SK-N-SH treated with all-trans-retinoic acid at 6 μM for 48 hours (cell line): Measurements from ENCODE around the gene NBAS.

Experiments used
- ATAC-seq: fragments of 200-7000 bp; cut with Tn5 transposase; 3 replicates; pipeline ENCODE4 v1.9.1; 2020; ENCODE audit warnings: mild to moderate bottlenecking, moderate library complexity
- ARNTL ChIP-seq: fragments of 450-650 bp; formaldehyde crosslinking; IDR thresholded peaks from 2 replicates; pipeline ENCODE4 v1.5.0; 2020; ENCODE audit warnings: low read depth, mild to moderate bottlenecking, moderate library complexity, borderline replicate concordance
- BACH2 ChIP-seq: fragments of 250-450 bp; sonication (Bioruptor Pico); IDR thresholded peaks from 2 replicates; pipeline ENCODE4 v1.9.0; 2021; ENCODE audit warnings: mild to moderate bottlenecking, borderline replicate concordance
- CSDC2 ChIP-seq: fragments of 250-450 bp; sonication (Bioruptor Pico); IDR thresholded peaks from 2 replicates; pipeline ENCODE4 v1.5.0; 2020; ENCODE audit warnings: mild to moderate bottlenecking, moderate library complexity
- ESRRG ChIP-seq: fragments of 250-450 bp; sonication (Bioruptor Pico); IDR thresholded peaks from 2 replicates; pipeline ENCODE4 v1.6.1; 2021; ENCODE audit warnings: mild to moderate bottlenecking
- GLIS3 ChIP-seq: fragments of 250-450 bp; sonication (Bioruptor Pico); IDR thresholded peaks from 2 replicates; pipeline ENCODE4 v1.5.0; 2020; ENCODE audit warnings: mild to moderate bottlenecking, moderate library complexity
- ISL1 ChIP-seq: fragments of 250-450 bp; sonication (Bioruptor Pico); IDR thresholded peaks from 2 replicates; pipeline ENCODE4 v2.1.2; 2022; ENCODE audit warnings: mild to moderate bottlenecking, moderate library complexity
- OSR1 ChIP-seq: fragments of 250-450 bp; sonication (Bioruptor Pico); IDR thresholded peaks from 2 replicates; pipeline ENCODE4 v1.8.0; 2022; ENCODE audit warnings: moderate library complexity, mild to moderate bottlenecking, inconsistent platforms
- PATZ1 ChIP-seq: fragments of 250-450 bp; sonication (Bioruptor Pico); IDR thresholded peaks from 2 replicates; pipeline ENCODE4 v1.8.0; 2020; ENCODE audit warnings: mild to moderate bottlenecking, moderate library complexity, borderline replicate concordance
- POU6F1 ChIP-seq: fragments of 250-450 bp; sonication (Bioruptor Pico); IDR thresholded peaks from 2 replicates; pipeline ENCODE4 v1.8.0; 2021; ENCODE audit warnings: low read depth, mild to moderate bottlenecking, moderate library complexity, borderline replicate concordance
- PPARA ChIP-seq: fragments of 250-450 bp; sonication (Bioruptor Pico); IDR thresholded peaks from 2 replicates; pipeline ENCODE4 v1.5.0; 2020; ENCODE audit warnings: mild to moderate bottlenecking, borderline replicate concordance
- RARB ChIP-seq: fragments of 250-450 bp; sonication (Bioruptor Pico); IDR thresholded peaks from 2 replicates; pipeline ENCODE4 v1.8.0; 2021; ENCODE audit warnings: mild to moderate bottlenecking, moderate library complexity
- SNAI2 ChIP-seq: fragments of 250-450 bp; sonication (Bioruptor Pico); IDR thresholded peaks from 2 replicates; pipeline ENCODE4 v1.5.0; 2020; ENCODE audit warnings: mild to moderate bottlenecking, moderate library complexity
- TCF4 ChIP-seq: fragments of 250-450 bp; sonication (Bioruptor Pico); IDR thresholded peaks from 2 replicates; pipeline ENCODE4 v1.8.0; 2021; ENCODE audit warnings: mild to moderate bottlenecking, moderate library complexity, borderline replicate concordance
- TOX ChIP-seq: fragments of 250-450 bp; sonication (Bioruptor Pico); IDR thresholded peaks from 2 replicates; pipeline ENCODE4 v1.8.0; 2021; ENCODE audit warnings: mild to moderate bottlenecking, moderate library complexity, borderline replicate concordance
- ZC3H10 ChIP-seq: fragments of 250-450 bp; sonication (Bioruptor Pico); IDR thresholded peaks from 2 replicates; pipeline ENCODE4 v1.5.1; 2021; ENCODE audit warnings: mild to moderate bottlenecking, moderate library complexity
- ZFP3 ChIP-seq: fragments of 250-450 bp; sonication (Bioruptor Pico); IDR thresholded peaks from 2 replicates; pipeline ENCODE4 v1.5.0; 2020; ENCODE audit warnings: mild to moderate bottlenecking, moderate library complexity
- ZFP30 ChIP-seq: fragments of 450-650 bp; formaldehyde crosslinking; IDR thresholded peaks from 2 replicates; pipeline ENCODE4 v1.5.0; 2022; ENCODE audit warnings: mild to moderate bottlenecking, moderate library complexity
- ZNF565 ChIP-seq: fragments of 450-650 bp; formaldehyde crosslinking; conservative IDR thresholded peaks from 2 replicates; pipeline ENCODE4 v1.5.0; 2020; ENCODE audit warnings: low read depth, mild to moderate bottlenecking, moderate library complexity
- ZNF70 ChIP-seq: fragments of 450-650 bp; formaldehyde crosslinking; IDR thresholded peaks from 2 replicates; pipeline ENCODE4 v1.5.0; 2020; ENCODE audit warnings: mild to moderate bottlenecking, moderate library complexity
- ZNF8 ChIP-seq: fragments of 450-650 bp; formaldehyde crosslinking; IDR thresholded peaks from 2 replicates; pipeline ENCODE4 v1.5.0; 2020; ENCODE audit warnings: mild to moderate bottlenecking, moderate library complexity
- TF ChIP-seq, protein P1 (sequence below): fragments of 250-450 bp; sonication (Bioruptor Pico); IDR thresholded peaks from 2 replicates; pipeline ENCODE4 v1.5.1; 2021; ENCODE audit warnings: mild to moderate bottlenecking, moderate library complexity
- TF ChIP-seq, protein P2 (sequence below): fragments of 250-450 bp; sonication (Bioruptor Pico); IDR thresholded peaks from 2 replicates; pipeline ENCODE4 v1.5.1; 2020; ENCODE audit warnings: low read depth, mild to moderate bottlenecking, moderate library complexity

The NBAS gene

DNA sequence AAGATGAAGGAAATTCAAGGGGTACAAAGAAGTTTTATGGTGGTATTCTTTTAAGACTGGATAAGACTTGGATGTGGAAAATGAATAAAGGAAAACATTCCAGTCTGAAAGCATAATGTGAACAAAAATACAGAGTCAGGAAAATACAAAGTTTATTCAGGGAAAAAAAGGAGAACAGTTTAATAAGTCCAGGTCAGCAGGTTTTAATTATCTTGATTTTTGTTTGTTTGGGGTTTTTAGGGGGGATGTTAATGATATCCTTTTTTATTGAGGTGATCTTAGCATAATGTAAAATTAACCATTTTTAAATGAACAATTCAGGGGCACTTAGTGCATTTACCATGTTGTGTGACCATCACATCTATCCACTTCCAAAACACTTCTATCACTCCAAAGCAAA lies 80.6 kb downstream of the NBAS start (continued):
- TF ChIP-seq PATZ1 (CRISPR knock-in tag): no peak
- TF ChIP-seq ARNTL (CRISPR knock-in tag): no peak
- no peak for TF ChIP-seq SNAI2 (CRISPR knock-in tag)

DNA sequence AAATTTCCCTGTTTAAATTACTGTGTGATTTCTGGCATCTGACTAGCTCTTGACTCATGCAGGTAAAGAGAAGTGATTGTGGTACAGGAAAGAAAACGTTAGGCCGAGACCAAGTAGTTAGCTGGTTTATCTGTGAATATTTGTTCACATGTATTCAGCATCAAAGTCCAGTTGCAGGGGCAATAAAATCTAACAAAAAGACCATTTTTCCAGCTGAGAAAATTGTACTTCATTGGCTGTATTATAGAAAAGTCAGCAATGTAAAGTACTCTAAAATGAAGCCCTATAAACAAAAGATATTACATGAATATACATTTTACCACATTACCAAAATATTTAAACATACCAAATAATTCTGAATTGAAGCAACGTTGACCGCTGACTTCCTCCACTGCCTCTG lies 88.3 kb downstream of the NBAS start:
- ATAC-seq: no peak

DNA sequence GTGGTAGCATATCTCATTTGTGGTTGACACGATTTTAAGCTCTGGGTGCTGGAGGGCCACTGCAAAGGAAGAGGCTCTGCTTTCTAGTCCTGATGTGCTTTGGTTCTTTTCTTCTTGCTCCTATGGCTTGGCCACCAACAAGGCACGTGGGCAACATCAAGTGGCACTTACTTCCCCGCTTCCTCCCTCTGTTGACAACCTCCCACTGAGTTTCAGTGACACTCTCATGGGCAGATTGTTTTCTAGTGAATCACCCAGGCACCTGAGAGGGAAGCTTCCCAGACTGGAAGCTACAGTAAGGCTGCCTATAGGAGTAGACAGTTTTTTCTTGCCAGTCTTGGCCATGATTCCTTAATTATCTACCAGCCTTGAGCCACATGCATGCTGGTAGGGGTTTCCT lies 89.0 kb downstream of the NBAS start:
- TF ChIP-seq RARB: no peak
- TF ChIP-seq SNAI2 (CRISPR knock-in tag): no peak
- no peak for TF ChIP-seq TOX (CRISPR knock-in tag)
- TF ChIP-seq ZC3H10 (CRISPR knock-in tag): no peak
- TF ChIP-seq ZNF565 (CRISPR knock-in tag): no peak
- TF ChIP-seq ZNF8: no peak
- TF ChIP-seq TCF4 (CRISPR knock-in tag): no peak
- TF ChIP-seq, protein P1, sequence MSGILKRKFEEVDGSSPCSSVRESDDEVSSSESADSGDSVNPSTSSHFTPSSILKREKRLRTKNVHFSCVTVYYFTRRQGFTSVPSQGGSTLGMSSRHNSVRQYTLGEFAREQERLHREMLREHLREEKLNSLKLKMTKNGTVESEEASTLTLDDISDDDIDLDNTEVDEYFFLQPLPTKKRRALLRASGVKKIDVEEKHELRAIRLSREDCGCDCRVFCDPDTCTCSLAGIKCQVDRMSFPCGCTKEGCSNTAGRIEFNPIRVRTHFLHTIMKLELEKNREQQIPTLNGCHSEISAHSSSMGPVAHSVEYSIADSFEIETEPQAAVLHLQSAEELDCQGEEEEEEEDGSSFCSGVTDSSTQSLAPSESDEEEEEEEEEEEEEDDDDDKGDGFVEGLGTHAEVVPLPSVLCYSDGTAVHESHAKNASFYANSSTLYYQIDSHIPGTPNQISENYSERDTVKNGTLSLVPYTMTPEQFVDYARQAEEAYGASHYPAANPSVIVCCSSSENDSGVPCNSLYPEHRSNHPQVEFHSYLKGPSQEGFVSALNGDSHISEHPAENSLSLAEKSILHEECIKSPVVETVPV (CRISPR knock-in tag): no peak
- TF ChIP-seq POU6F1 (CRISPR knock-in tag): no peak
- no peak for TF ChIP-seq PATZ1 (CRISPR knock-in tag)
- no peak for TF ChIP-seq CSDC2
- no peak for TF ChIP-seq PPARA (CRISPR knock-in tag)
- no peak for TF ChIP-seq ZFP30 (CRISPR knock-in tag)
- no peak for TF ChIP-seq ESRRG
- no peak for TF ChIP-seq ZFP3 (CRISPR knock-in tag)
- no peak for TF ChIP-seq ARNTL (CRISPR knock-in tag)
- no peak for TF ChIP-seq ZNF70 (CRISPR knock-in tag)
- TF ChIP-seq, protein P2, sequence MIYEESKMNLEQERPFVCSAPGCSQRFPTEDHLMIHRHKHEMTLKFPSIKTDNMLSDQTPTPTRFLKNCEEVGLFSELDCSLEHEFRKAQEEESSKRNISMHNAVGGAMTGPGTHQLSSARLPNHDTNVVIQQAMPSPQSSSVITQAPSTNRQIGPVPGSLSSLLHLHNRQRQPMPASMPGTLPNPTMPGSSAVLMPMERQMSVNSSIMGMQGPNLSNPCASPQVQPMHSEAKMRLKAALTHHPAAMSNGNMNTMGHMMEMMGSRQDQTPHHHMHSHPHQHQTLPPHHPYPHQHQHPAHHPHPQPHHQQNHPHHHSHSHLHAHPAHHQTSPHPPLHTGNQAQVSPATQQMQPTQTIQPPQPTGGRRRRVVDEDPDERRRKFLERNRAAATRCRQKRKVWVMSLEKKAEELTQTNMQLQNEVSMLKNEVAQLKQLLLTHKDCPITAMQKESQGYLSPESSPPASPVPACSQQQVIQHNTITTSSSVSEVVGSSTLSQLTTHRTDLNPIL (CRISPR knock-in tag): no peak
- TF ChIP-seq OSR1: no peak
- TF ChIP-seq, all 23 proteins: peak for 0
- no peak for ATAC-seq

More for the DNA sequence above, 88.3 kb downstream of the NBAS start:
- no peak for TF ChIP-seq ARNTL (CRISPR knock-in tag)
- no peak for TF ChIP-seq ZFP3 (CRISPR knock-in tag)

- no peak for ATAC-seq
- no peak for TF ChIP-seq GLIS3 (CRISPR knock-in tag)
- no peak for TF ChIP-seq TCF4 (CRISPR knock-in tag)
- no peak for TF ChIP-seq PATZ1 (CRISPR knock-in tag)
- no peak for TF ChIP-seq OSR1
- TF ChIP-seq ESRRG: no peak
- no peak for TF ChIP-seq ZFP3 (CRISPR knock-in tag)
- TF ChIP-seq TOX (CRISPR knock-in tag): no peak
- TF ChIP-seq ZNF70 (CRISPR knock-in tag): no peak
- TF ChIP-seq POU6F1 (CRISPR knock-in tag): no peak
- no peak for TF ChIP-seq ISL1 (CRISPR knock-in tag)
- TF ChIP-seq CSDC2: no peak
- TF ChIP-seq BACH2: no peak
- no peak for TF ChIP-seq ZC3H10 (CRISPR knock-in tag)
- no peak for TF ChIP-seq ZFP30 (CRISPR knock-in tag)
- no peak for TF ChIP-seq ARNTL (CRISPR knock-in tag)
- TF ChIP-seq ZNF8: no peak
Observed at GRCh38 chr2:15471606-15472005, 89.5 kb downstream of the NBAS start.
